GM11168 (cell line): ENCODE results near the gene REEP1.

Source experiments
- in situ Hi-C: fragments of 300-500 bp; cut with MboI; formaldehyde crosslinking; loops from one replicate; pipeline ENCODE4 v1.12.0; 2022; ENCODE audit warnings: low sequenced_read_pairs; ENCODE audit not compliant: unreplicated experiment

Gene REEP1

DNA sequence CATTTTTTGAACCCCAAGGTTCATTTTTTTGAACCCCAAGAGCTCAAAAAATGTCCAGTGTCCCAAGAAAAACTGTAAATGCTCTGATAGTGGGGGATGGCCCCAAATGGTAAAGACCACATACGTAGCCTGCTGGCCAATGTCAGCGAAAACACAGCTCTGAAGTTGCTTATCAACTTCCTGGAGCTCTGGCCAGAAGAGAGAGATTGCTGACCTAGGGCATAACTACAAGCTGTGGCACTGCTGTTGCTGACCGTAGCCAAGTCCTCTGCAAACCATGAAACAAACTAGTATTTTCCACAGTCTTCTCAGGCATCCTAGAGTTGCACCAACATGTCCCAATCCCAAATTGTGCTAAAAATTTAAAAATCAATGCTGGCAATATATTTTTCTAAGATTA is 50.9 kb downstream of the REEP1 start:
- in situ Hi-C loops = no loop called here

GRCh38 chr2:86285981-86286380 is 51.4 kb downstream of the REEP1 start:
- in situ Hi-C loops = no loop called here

- in situ Hi-C loops = no loop called here
These were observed 51.9 kb downstream of the REEP1 start for GRCh38 chr2:86285571-86285970.

DNA sequence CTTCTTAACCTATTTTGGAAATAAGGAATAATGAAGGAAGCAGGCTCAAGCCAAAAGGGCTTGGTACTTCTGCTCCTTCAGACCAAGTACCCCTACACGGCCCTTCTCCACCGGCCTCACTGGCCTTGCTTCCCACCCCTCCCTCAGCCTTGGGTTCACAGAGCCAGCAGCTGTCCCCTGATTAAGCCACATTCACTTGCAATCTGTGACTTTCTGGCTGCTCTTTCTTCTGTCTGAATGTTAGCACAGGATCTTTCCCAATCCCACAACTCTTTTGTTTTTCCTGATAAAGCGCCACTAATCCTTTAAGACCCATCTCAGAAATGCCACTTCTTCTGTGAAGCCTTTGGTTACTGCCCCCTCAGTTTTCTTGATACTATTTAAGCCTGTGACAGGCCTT is 52.4 kb downstream of the REEP1 start:
- in situ Hi-C loops = no loop called here

GRCh38 chr2:86284401-86284841 is 53.0 kb downstream of the REEP1 start:
- in situ Hi-C loops = no loop called here

GRCh38 chr2:86283411-86284030 is 53.9 kb downstream of the REEP1 start:
- in situ Hi-C loops = no loop called here

GRCh38 chr2:86281066-86281700 is 56.2 kb downstream of the REEP1 start:
- in situ Hi-C loops = no loop called here

DNA sequence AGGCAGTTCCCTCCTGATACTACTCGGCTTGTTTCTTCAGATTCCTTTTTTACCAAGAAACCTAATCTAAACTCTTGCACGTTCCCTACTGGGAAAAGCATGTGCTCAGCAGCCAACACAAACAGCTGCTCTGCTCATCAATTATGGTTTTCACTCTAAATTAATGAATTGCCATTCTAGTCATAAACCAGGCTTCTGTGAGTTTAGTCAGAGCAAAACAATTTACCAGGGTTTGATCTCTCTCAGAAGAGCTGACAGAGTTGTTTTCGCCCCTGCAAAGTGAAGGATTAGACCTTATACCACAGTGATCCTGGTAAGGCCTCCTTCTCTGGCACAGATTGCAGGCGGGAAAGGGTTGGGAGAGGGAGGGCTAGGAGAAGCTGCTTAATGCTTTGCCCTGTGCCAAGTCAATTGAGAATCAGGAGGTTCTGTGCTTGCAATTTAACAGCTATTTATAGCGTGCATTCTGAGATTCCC is 57.2 kb downstream of the REEP1 start:
- in situ Hi-C loops = no loop called here

GRCh38 chr2:86275962-86276361 is 61.5 kb downstream of the REEP1 start:
- in situ Hi-C loops = no loop called here

DNA sequence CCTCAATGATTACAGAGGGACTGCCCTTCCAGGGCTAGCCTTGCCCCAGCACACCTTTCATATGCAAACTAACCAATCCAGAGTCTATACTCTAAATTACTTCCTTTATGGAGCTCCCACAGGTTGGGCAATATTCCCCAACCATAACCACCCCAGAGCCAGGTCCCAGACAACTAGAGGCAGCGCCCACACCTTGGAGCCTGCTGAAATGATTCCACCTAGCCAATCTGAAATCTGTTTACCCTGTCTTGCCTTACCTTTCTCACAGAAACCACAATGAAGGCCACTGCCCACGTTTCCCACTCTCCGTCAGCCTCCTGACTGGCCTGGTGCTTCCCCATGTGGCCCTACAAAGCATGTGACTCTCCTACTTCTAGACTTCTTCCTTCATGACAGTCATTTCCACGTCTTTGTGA is 62.0 kb downstream of the REEP1 start:
- in situ Hi-C loops = no loop called here

- in situ Hi-C loops = no loop called here
These were observed 62.5 kb downstream of the REEP1 start for GRCh38 chr2:86274918-86275275.

DNA sequence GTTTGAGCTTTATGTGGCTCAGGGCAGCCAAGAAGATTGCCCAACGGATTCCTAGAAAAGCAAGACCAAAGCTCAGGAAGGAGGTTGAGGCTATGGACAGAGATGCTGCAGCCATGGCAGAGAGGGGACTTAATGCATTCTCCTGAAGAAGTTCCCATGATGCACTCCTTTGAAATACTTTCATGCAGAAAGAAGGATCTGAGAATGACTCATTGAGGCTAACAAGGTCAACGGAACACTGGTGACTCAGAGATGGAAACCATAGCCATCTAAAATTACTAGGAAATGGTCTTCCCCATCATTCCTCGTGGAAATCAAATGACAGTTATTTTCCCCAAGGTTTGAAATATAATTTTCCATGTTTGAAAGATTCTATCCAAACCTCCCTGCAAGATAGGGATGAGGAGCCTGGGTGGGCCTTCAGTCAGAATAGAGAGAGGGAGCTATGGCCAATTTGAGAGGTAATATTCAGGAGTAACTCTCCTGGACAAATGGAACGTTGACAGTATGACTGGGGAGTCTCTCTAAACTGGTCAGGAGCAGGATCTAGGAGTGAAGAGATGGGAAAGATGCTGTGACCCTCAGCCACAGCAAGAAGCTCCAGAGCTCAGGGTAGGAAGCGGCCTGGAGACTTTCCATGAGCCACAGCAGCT is 63.0 kb downstream of the REEP1 start:
- in situ Hi-C loops = no loop called here

DNA sequence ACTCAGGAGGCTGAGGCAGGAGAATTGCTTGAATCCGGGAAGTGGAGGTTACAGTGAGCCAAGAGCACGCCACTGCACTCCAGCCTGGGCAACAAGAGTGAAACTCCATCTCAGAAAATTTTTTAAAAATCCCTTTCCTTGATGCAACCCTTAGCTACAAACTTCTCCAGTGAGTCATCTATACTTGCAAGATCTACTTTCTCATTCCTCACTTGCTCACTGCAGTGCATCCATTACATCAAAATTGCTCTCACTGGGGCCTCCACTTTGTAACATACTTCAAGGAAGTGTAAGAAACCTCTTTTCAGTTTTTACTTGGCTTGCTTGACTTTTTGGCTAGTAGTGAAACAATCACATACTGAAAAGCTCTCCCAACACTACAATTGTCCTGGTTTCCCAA is 65.3 kb downstream of the REEP1 start:
- in situ Hi-C loops = no loop called here

DNA sequence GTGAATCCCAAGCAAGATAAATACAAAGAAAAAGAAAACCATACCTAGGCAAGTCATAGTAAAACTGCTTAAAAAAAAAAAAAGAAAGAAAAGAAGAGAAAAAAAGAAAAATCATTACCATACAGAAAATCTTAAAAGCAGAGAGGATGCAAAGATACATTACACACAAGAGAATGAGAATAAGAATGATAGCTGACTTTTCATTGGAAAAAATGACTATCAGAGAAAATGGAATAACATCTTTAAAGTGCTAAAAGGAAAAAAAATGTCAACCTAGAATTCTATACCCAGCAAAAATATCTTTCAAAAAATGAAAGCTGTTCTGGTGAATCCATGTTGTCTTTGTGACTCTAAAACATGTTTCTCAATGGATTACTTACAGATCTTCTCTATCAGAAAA is 66.2 kb downstream of the REEP1 start:
- in situ Hi-C loops = no loop called here

DNA sequence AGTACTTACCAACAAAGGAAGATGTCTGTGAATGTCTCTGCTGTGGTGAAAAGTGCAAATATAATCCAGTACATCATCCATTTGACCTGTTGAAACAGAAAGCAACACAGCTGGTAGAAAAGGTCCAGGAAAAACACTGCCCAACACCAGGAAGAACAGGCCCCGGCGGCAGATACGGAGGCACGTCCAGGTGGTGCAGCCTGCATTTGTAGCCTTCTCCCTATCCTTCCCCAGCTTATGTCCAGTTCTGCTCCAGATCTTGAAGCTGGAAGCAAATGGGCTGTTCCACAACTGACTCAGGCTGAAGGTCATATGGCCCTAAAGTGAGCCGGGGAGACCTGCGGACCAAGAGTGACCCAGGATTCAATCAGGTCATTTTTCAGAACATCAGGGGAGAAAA is 73.5 kb downstream of the REEP1 start:
- in situ Hi-C loops = no loop called here

GRCh38 chr2:86260978-86261377 is 76.4 kb downstream of the REEP1 start:
- in situ Hi-C loops = no loop called here

DNA sequence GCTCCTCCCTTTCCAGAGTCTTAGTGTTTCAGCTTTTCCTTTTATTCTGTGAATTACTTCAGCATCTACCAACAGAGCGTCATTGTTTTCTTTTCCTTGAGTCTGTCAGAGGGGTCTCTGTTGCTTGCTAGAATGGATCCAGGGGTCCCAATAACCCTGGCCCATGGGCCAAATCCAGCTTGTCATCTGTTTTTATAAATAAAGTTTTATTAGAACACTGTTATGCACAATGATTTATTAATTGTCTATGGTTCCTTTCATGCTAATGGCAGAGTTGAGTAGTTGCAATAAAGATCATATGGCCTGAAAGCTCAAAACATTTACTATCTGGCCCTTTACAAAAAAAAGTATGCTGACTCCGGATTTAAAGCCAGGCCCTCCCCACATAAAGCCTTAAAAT is 79.3 kb downstream of the REEP1 start:
- in situ Hi-C loops = no loop called here

DNA sequence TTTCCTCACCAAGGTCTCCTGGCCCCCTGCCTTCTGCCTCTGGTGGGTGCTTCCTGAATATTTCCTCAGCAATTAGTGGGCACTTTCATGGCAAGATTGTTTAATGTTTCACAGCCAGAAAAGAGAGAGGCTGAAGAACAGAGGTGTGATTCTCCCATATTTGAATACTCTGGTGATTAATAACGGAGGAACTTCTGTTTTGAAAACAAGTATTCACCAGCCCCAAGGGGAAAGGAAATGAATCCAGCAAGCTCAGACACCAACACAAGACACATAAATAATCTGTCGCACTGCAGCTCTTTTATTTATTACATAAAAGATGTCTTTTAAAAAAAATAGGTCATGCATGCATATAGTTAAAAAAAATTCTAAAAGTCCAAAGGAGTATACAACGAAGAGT is 80.4 kb downstream of the REEP1 start:
- in situ Hi-C loops = no loop called here

DNA sequence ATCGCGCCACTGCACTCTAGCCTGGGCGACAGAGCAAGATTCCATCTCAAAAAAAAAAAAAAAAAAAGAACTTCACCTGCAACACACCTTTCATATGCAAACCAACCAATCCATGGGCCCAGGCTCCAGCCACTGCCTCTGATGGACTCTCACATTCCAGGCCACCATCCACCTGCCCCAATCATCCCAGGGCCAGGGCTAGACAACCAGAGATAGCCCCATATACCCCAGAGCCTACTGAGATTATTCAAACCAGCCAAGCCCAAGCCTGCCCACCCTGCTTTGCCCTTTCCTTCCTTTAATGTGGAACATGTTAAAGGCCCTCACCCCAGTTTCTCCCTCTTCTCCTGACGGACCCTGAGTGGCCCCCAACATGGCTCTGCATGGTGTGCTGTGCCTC is 81.1 kb downstream of the REEP1 start:
- in situ Hi-C loops = no loop called here

DNA sequence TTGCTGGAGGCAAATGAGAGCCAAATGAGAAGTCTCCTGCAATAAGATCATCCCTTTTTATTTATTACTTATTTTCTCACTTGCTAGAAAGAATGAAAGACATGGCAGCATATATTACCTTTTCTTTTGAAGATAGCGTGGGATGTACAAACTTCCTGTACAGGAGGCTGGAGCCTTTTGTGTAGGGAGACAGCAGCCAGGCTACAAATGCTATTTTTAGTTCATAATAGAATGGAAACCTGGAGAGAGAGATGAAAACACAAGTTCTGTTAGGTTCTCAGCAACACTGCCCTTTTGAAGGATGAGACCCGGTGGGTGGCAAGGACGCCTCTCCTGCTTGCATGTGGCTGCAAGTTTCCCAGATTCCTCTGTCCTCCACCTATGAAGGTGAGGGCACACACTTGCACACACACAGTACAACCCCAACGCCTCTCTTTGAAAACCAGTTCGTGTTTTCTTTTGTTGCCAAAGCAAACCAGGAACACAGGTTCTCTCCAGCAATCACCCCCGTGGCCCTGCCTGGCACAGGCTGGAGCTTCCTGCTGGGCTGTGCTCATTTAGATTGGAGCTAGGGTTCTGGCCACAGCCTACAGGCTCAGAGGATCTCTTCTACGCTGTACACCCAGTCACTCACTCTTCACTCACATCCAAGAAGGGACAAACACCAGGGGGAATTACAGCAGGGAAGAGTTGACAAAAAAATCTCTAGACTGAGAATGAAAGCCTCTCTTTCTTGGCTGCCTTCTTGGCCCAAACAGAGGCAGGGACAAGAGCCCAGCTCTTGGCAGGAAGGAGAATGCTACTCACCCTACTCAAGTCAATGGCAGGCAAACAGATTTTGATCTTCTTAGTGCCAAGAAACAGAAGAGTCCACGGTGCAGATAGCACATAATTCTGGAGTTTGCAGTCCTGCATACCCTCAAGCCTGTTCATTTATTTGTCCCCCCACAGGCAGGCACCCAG is 82.6 kb downstream of the REEP1 start:
- in situ Hi-C loops = no loop called here

DNA sequence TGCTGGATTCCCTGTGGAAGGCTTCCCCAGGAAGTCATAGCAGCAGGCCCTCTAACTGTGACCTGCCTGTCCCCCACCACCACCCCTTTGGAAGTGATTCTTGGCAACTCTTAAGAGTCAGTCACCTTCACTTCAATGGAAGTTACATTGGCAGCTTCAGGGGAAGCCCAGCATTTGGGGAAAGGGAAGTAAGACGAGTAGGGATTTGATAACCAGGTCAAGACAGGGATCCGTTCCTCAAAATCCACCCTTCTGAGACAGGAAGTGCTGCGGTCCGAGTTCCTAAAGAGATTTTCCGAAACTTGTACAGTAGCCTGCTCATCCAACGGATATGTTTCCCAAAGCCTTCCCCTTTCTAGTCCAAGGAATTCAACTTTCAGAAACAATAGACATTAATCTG is 84.0 kb downstream of the REEP1 start:
- in situ Hi-C loops = no loop called here
